CD4-positive, alpha-beta T cell (primary cell): ENCODE data around the gene RBM39. TPM values are rescaled to one million over a fixed set of nuclear protein-coding genes. Genes with fewer than 3 reads are reported as not detected.

ENCODE experiments used
- ATAC-seq: fragments of 200-7000 bp; cut with Tn5 transposase; one replicate; pipeline ENCODE4 v1.10.0; 2022; ENCODE audit warnings: mild to moderate bottlenecking; ENCODE audit not compliant: poor library complexity
- CTCF ChIA-PET: fragments of 350-600 bp; sonication (Branson Sonifier 250); formaldehyde crosslinking; loops from one replicate; lab custom pipeline; 2021; ENCODE audit warnings: antibody characterized with exemption, inconsistent platforms; lab: Charles Lee
- POLR2A ChIA-PET: fragments of 350-600 bp; sonication (Branson Sonifier 250); formaldehyde crosslinking; loops from one replicate; lab custom pipeline; 2021; ENCODE audit warnings: antibody characterized with exemption, inconsistent platforms; lab: Charles Lee
- DNase-seq, 14 experiments: peaks; one replicate each; pipeline ENCODE4 v3.0.0-alpha.2; 2013 to 2020; ENCODE audit warnings: mixed read lengths in 2 of 14
- H3K27ac ChIP-seq, 2 donors: one replicate each; pipeline versions ENCODE4 v1.5.1 to v1.7.0; 2013; ENCODE audit warnings: low read length in 2 of 2, low read depth in 1 of 2, mild to moderate bottlenecking in 1 of 2
- H3K27me3 ChIP-seq, 2 experiments: 1 replicate in 1 of 2; 2 replicates in 1 of 2; pipeline versions ENCODE4 v1.6.1 to v1.7.0; 2013; ENCODE audit warnings: low read length in 2 of 2, control low read depth in 1 of 2, mild to moderate bottlenecking in 1 of 2, moderate library complexity in 1 of 2; ENCODE audit not compliant: insufficient read depth in 2 of 2, control insufficient read depth in 1 of 2
- H3K36me3 ChIP-seq: one replicate; pipeline ENCODE4 v1.6.1; 2013; ENCODE audit warnings: low read length, control low read depth; ENCODE audit not compliant: insufficient read depth
- H3K4me1 ChIP-seq: one replicate; pipeline ENCODE4 v1.6.1; 2013; ENCODE audit warnings: low read length, control low read depth; ENCODE audit not compliant: insufficient read depth
- H3K4me3 ChIP-seq: one replicate; pipeline ENCODE4 v1.5.1; 2013; ENCODE audit warnings: mild to moderate bottlenecking, low read length, moderate library complexity
- H3K9me3 ChIP-seq, 2 experiments: 1 replicate in 1 of 2; 2 replicates in 1 of 2; pipeline versions ENCODE4 v1.6.1 to v1.7.0; 2013; ENCODE audit warnings: low read length in 2 of 2, mild to moderate bottlenecking in 2 of 2, control low read depth in 1 of 2, moderate library complexity in 1 of 2; ENCODE audit not compliant: control insufficient read depth in 1 of 2, insufficient read depth in 1 of 2
- H3K27ac Mint-ChIP-seq: one replicate; pipeline ENCODE4 v1.8.0; 2020; ENCODE audit warnings: mixed read lengths
- H3K27me3 Mint-ChIP-seq: one replicate; pipeline ENCODE4 v1.8.0; 2021; ENCODE audit warnings: mixed read lengths
- H3K36me3 Mint-ChIP-seq: one replicate; pipeline ENCODE4 v1.8.0; 2021; ENCODE audit warnings: low read depth, mixed read lengths
- H3K4me1 Mint-ChIP-seq: one replicate; pipeline ENCODE4 v1.8.0; 2021; ENCODE audit warnings: low read depth, mixed read lengths
- H3K4me3 Mint-ChIP-seq: one replicate; pipeline ENCODE4 v1.8.0; 2020; ENCODE audit warnings: mild to moderate bottlenecking, mixed read lengths
- H3K9me3 Mint-ChIP-seq: one replicate; pipeline ENCODE4 v1.8.0; 2020; ENCODE audit warnings: mixed read lengths
- CTCF ChIP-seq: fragments of 200-600 bp; IDR thresholded peaks from one replicate; pipeline ENCODE4 v1.8.0; 2022; ENCODE audit warnings: antibody characterized with exemption, mild to moderate bottlenecking
- intact Hi-C, 2 experiments: fragments of 100-400 bp; cut with DNase I in 1 of 2; cut with micrococcal nuclease in 1 of 2; formaldehyde crosslinking; loops; one replicate each; pipeline versions ENCODE4 v1.15.1 to v1.9.0; 2023 to 2025; cut with DNase I, micrococcal nuclease
- total RNA-seq, 174 experiments: library from RNA in 2 of 174; stranded (reverse) in 2 of 174; gene quantifications; one replicate each; pipeline ENCODE4 v1.2.3 and lab custom pipeline; 2021 to 2026

The RBM39 gene
- total RNA-seq, 2 experiments from 2014 or later, result 1,057 to 1,091 TPM

GRCh38 chr20:35662551-35662950 lies 79.5 kb downstream of the RBM39 start:
- H3K4me3 Mint-ChIP-seq, result peak overlapping the region; percentile 89
- ATAC-seq (no peak), DNase-seq (peak in 1 of 14 experiments; percentile 24)
- peak overlapping the region; percentile 97 for H3K4me3 ChIP-seq
- intact Hi-C loops, result loop anchor here (5.0 kb wide), 2 partner anchors 60 to 170 kb away; no protein-coding TSS in a partner anchor
- peak overlapping the region; percentile 99 for H3K27ac Mint-ChIP-seq
- H3K36me3 ChIP-seq, result no peaks in the 10 kb centered on the region
- H3K9me3 ChIP-seq, result no peaks in the 10 kb centered on the region
- CTCF ChIA-PET, result interaction anchor here (1.4 to 8.1 kb wide), 2 partner anchors 28 to 44 kb away, joined by 4 to 57 read pairs; no protein-coding TSS in a partner anchor
- peaks cover 67% of the 10 kb centered on the region for H3K4me1 Mint-ChIP-seq
- H3K27ac ChIP-seq, result peak overlapping the region; percentile 26 to 99
- no peaks in the 10 kb centered on the region for H3K27me3 ChIP-seq
- H3K36me3 Mint-ChIP-seq, result peaks cover 25% of the 10 kb centered on the region
- TF ChIP-seq CTCF, result no peak
- no peaks in the 10 kb centered on the region for H3K9me3 Mint-ChIP-seq
- POLR2A ChIA-PET, result interaction anchor here (0.6 to 8.2 kb wide), 4 partner anchors 10 to 80 kb away, joined by 3 to 147 read pairs (median 73); partner anchors contain the start of genes RBM39 and SPAG4
- no peaks in the 10 kb centered on the region for H3K27me3 Mint-ChIP-seq
- H3K4me1 ChIP-seq, result peaks cover 48% of the 10 kb centered on the region

GRCh38 chr20:35661908-35662307 lies 80.2 kb downstream of the RBM39 start:
- CTCF ChIA-PET, result interaction anchor here (8.1 kb wide), 1 partner anchor 43 kb away, joined by 57 read pairs; no protein-coding TSS in a partner anchor
- peak overlapping the region; percentile 97 for H3K4me3 ChIP-seq
- POLR2A ChIA-PET, result interaction anchor here (1.5 to 8.2 kb wide), 4 partner anchors 10 to 293 kb away, joined by 4 to 147 read pairs (median 68); partner anchors contain the start of genes RBM39, SCAND1 and SPAG4
- no peaks in the 10 kb centered on the region for H3K36me3 ChIP-seq
- ATAC-seq, result no peak
- no peak for TF ChIP-seq CTCF
- H3K27me3 Mint-ChIP-seq, result no peaks in the 10 kb centered on the region
- peak overlapping the region; percentile 89 for H3K4me3 Mint-ChIP-seq
- H3K27ac ChIP-seq, result peak overlapping the region; percentile 39 to 99
- H3K27me3 ChIP-seq, result no peaks in the 10 kb centered on the region
- H3K36me3 Mint-ChIP-seq, result peaks cover 31% of the 10 kb centered on the region
- H3K4me1 Mint-ChIP-seq, result peaks cover 73% of the 10 kb centered on the region
- no peaks in the 10 kb centered on the region for H3K9me3 Mint-ChIP-seq
- H3K27ac Mint-ChIP-seq, result peak overlapping the region; percentile 99
- H3K4me1 ChIP-seq, result peaks cover 49% of the 10 kb centered on the region
- no peaks in the 10 kb centered on the region for H3K9me3 ChIP-seq
- peak in 1 of 14 experiments; percentile 31 for DNase-seq
- intact Hi-C loops, result loop anchor here (5.0 kb wide), 2 partner anchors 60 to 170 kb away; no protein-coding TSS in a partner anchor

- Mint-ChIP-seq H3K4me3 (peak overlapping the region; percentile 89), H3K36me3 (peaks cover 31% of the 10 kb centered on the region), H3K9me3 (no peaks in the 10 kb centered on the region), H3K27me3 (no peaks in the 10 kb centered on the region), H3K4me1 (peaks cover 78% of the 10 kb centered on the region), H3K27ac (peak overlapping the region; percentile 99)
- Histone ChIP-seq H3K36me3 (peaks cover 3% of the 10 kb centered on the region), H3K4me1 (peaks cover 54% of the 10 kb centered on the region), H3K9me3 (no peaks in the 10 kb centered on the region), H3K27me3 (no peaks in the 10 kb centered on the region), H3K27ac (peak overlapping the region in 1 of 2 donors; percentile 99), H3K4me3 (peak overlapping the region; percentile 97)
- ChIA-PET POLR2A (interaction anchor here (1.5 to 8.2 kb wide), 4 partner anchors 9 to 293 kb away, joined by 4 to 147 read pairs (median 68); partner anchors contain the start of genes RBM39, SCAND1 and SPAG4), CTCF (interaction anchor here (1.0 to 8.1 kb wide), 2 partner anchors 43 to 293 kb away, joined by 4 to 57 read pairs; partner anchors contain the start of gene SCAND1)
- DNase-seq (peak in 1 of 14 experiments; percentile 48), ATAC-seq (no peak)
- intact Hi-C loops, result loop anchor here (5.0 kb wide), 2 partner anchors 59 to 169 kb away; no protein-coding TSS in a partner anchor
- no peak for TF ChIP-seq CTCF
Measured at GRCh38 chr20:35661053-35661452, 81.0 kb downstream of the RBM39 start.
